GM12875 (cell line): ENCODE data around the gene SLC4A9.

Source experiments
- H3K4me3 ChIP-seq: one replicate; pipeline ENCODE4 v1.5.1; 2011; ENCODE audit warnings: low read depth, low read length, control low read depth
- TF ChIP-seq, protein P1 (sequence below): IDR thresholded peaks from 2 replicates; pipeline ENCODE4 v1.5.1; 2011; ENCODE audit warnings: low read depth, mild to moderate bottlenecking, control low read depth, inconsistent platforms, low read length, moderate library complexity, borderline replicate concordance; ENCODE audit not compliant: insufficient read depth

SLC4A9 gene

GRCh38 chr5:140344683-140345423, 15.1 kb upstream of the SLC4A9 start:
- H3K4me3 ChIP-seq, result no peak overlapping the region
- TF ChIP-seq, protein P1, sequence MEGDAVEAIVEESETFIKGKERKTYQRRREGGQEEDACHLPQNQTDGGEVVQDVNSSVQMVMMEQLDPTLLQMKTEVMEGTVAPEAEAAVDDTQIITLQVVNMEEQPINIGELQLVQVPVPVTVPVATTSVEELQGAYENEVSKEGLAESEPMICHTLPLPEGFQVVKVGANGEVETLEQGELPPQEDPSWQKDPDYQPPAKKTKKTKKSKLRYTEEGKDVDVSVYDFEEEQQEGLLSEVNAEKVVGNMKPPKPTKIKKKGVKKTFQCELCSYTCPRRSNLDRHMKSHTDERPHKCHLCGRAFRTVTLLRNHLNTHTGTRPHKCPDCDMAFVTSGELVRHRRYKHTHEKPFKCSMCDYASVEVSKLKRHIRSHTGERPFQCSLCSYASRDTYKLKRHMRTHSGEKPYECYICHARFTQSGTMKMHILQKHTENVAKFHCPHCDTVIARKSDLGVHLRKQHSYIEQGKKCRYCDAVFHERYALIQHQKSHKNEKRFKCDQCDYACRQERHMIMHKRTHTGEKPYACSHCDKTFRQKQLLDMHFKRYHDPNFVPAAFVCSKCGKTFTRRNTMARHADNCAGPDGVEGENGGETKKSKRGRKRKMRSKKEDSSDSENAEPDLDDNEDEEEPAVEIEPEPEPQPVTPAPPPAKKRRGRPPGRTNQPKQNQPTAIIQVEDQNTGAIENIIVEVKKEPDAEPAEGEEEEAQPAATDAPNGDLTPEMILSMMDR, result no peak

- H3K4me3 ChIP-seq, result peak overlapping the region; percentile 62
- TF ChIP-seq, protein P1, result peak; percentile 35; the same call in 1 of the 2 replicates
Observed at GRCh38 chr5:140345919-140346347, 14.1 kb upstream of the SLC4A9 start.

DNA sequence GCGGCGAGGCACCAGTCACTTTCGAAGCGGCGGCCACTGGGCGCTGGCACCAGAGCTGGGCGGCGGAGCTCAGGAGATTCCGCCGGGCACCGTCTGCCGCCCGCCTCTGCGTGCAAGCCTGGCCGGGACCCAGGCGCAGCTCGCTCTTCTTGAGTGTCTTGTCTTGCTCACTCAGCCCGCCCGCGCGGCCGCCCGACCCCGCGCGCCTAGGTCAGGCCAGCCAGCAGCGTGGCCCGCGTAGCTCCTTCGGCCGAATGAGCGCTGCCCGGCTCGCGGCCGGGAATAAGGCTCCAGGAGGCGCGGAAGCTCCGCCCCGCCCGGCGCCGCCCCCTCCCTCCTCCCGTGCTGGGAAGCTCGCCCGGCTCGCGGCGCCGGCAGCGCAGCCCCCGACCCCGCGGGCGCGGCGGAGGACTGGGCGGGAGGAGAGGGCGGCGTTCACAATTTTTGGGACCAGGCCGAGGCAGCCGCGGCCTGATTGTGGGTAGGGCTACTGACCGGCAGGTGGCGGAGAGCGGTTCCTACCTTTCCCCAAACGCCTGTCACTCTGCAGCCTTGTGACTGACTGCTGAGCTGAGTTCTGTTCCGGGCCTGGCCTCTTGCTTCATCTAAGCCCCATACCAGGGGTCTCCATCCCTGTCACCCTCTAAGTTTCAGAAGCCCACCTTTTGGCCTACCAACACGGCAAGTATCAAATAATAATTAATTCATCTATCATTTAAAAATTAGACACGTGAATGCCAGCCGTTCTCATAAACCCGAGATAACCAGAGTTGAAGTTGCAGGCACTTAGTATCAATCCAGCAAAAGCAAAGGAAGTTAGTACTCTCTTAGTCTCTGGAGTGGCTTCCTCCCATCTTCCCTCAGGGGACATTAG, 13.4 kb upstream of the SLC4A9 start, which contains the start of gene HBEGF:
Gene HBEGF (minus strand): TSS at position 256 of the 874 bp plus-strand sequence. CDS start 275 bp downstream, outside the sequence.
- TF ChIP-seq, protein P1, result peak; percentile 80
- peak within 1 kb of the TSS; percentile 62 for H3K4me3 ChIP-seq

DNA sequence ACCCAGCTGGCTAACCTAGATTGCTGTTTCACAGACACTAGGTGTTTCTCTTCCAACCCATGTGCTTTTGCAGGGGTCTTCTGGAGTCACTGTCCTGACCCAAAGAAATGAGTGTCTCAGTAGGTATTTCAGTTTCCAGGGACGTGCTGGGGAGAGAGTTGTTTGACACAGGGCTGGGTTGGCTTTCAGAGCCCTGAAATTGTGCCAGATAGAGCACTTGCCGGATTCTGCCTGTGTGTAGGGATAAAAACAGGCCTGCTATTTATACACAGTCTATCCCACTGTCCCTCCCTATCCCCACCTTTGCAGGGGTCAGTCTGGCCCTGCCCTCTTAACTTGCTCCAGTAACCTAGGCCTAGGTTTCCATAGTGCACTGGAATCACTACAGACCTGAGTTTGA, 12.6 kb upstream of the SLC4A9 start:
- H3K4me3 ChIP-seq, result no peak overlapping the region
- TF ChIP-seq, protein P1, result no peak

DNA sequence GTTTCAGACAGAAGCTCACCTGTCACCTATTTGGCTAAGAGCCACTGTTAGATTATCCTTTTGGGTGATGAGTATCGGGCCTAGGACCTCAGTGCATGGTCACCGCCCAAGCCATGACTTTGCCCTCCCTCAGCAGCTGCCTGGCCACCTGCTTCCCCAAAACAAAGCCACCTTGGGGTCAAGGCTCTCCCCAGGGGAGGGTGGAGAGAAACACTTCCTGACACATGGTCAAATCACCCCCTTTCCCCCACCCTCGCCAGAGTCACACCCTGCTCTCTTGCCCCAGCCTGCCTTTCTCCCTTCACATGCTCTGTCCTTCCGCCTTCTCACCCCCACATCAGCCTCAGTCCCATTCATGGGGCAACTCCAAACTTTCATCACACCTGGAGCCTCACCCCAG, 11.9 kb upstream of the SLC4A9 start:
- H3K4me3 ChIP-seq, result no peak overlapping the region
- TF ChIP-seq, protein P1, result no peak

GRCh38 chr5:140349244-140349643, 10.8 kb upstream of the SLC4A9 start:
- TF ChIP-seq, protein P1, result no peak
- H3K4me3 ChIP-seq, result no peak overlapping the region
